ENCODE data around the gene SLC1A3.

SLC1A3 gene

GRCh38 chr5:36683821-36684434, 77.5 kb downstream of the SLC1A3 start:
- DNase-seq (ENCODE audit: low read depth, low spot score) = no peak

- DNase-seq (ENCODE audit: low read depth, low spot score) = no peak
Measured at GRCh38 chr5:36685631-36686288, 79.4 kb downstream of the SLC1A3 start.

DNA sequence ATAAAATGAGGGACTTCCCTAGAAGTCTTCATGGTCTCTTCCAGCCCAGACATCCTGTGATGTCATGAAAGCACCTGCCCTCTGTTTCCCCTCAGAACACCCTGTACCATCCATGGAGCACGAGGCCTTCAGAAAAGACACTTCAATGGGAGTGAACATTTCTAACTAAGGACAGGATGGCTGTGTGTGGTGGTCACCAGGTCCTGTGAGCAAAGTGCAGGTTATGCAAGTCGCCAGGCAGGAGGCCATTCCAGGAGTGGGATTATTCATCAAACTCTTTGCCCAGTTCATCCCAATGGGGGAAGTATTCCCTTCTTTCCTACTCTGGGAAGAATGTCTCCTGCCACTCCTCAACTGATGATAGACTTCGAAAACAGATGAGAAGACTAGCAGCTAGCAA, 80.5 kb downstream of the SLC1A3 start:
- no peak for DNase-seq (ENCODE audit: low read depth, low spot score)

GRCh38 chr5:36688722-36689121, 82.3 kb downstream of the SLC1A3 start:
- DNase-seq (ENCODE audit: low read depth, low spot score) = peak; percentile 15

- no peak for DNase-seq (ENCODE audit: low read depth, low spot score)
Measured at GRCh38 chr5:36689225-36689624, 82.8 kb downstream of the SLC1A3 start.

DNA sequence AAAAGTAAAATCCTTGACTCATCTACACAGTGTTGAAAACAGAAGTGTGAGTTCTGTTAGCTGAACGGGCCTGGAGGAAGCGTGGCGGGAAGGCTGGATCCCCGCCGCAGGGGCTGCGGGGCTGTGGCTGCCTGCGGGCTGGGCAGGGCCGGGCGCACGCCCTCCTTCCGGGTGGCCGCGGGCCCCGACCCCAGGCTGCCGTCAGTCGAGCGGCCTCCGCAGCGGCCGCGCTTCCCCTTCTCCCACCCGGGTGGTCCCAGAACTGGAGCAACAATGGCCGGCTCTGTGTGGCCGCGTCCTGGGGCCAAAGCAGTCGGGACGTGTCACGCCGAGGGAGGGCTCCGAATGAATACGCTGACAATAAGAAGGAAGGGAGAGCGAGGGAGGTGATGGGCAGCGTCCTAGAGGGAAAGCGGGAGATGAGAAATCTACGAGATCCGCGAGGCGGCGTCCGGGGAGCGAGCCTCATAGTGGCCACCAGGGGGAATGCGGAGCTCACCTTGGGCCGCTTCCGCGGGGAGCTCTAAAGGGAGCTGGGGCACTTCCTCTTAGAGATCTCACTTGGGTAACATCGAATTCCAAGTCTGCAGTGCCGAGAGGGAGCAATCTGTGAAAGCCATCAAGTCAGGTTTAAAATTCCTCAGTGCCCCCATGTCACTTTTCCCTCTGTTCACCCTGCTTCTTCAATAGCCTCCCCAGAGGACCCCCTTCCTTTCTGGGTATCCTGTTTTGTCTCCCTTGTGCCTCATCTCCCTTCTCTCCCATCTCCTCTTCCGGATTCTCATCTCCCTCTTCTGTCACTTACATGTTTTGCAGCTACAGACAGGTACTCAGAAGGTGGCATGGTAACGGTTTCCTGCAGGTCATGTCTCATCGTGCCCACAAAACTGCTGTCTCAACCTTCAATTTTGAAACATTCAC, 83.9 kb downstream of the SLC1A3 start:
- peak; percentile 94 for DNase-seq (ENCODE audit: low read depth, low spot score)

DNA sequence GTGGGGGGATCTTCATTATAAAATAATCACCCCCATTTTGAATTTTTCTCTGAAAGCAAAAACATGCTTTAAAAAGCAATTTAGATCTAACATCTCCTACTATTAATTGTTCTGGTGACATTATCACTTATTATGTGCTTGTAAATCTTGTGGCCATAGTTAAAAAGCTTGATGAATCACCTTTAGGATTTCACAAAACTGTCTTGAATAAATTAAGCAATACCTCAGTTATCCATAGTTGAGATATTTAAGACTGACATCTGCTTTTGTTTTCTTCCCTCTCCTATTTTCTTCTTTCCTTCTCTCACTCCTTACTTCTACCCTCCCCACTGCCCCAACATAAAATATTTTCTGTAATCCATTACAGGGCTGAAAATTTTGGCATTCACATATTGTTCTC, 84.8 kb downstream of the SLC1A3 start:
- no peak for DNase-seq (ENCODE audit: low read depth, low spot score)

DNA sequence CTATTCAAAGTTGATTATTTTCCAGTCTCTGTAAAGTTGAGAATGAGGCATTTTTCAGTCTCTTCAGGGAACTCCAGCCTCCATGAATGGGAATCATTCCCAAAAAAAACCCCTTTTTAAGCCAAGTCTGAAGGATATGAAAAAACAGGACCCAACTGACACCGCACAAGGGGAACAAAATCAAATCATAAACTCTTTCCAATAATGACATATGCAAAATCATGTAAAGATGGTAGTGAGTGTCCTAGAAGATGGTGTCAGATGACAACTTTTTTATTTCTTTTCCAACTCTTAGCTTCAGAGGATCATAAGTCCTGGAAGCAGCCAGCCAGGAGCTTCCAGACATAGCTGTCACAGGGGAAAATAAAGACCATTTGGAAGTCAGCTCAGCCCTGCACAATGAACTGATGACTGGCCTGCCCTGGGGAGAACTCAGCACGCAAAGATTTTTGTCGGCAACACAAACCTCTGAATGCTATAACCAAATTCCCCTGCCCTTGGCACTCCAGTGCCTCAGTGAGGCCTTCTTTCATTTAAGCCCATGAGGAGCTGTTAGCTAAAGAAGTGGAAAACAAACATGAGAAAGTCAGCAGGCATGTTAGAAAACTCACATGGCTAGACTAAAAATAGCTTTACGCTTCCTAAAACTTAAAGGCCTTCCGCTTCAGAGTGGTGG, 85.4 kb downstream of the SLC1A3 start:
- peak; percentile 40 for DNase-seq (ENCODE audit: low read depth, low spot score)

DNA sequence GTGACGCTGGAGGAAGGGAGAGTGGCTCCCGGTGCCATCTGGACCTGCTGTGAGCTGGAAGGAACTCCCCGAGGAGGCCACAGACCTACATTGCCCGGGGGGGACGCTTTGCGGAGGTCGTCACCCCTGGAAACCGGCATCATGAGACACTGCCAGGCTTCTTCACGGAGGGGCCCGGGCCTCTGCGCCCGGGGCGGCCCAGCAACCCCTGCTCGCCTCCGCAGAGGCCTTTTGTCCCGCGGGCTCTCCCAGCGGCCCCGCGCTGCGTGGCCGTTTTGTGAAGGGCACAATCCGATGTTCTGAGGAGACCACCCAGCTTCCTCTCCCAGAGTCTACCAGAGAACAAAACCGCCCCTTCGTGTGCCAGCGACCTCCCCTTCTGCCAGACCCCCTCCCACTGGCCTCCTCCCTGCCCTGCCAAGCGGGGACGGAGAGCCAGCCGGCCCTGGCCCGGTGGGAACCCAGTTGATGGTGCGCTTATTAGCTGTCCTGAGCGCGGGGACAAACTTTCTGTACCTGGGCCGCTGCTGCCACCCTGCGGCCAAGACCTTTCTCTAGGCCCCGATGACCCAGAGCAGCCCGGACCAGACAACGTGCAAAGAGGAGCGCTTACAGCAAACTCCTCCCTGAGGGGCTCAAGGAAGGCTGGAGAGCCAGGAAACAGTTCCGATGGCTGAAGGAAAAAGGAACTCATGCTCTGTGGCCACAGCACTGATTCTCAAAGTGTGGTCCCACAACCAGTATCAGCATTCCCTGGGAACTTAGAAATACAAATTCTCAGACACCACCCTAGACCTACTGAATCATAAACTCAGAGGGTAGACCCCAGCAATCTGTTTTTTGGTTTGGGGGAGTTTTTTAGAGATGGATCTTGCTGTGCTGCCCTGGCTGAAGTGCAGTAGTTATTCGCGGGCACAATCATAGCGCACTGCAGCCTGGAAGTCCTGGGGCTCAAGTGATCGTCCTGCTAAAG, 86.7 kb downstream of the SLC1A3 start:
- peak; percentile 96 for DNase-seq (ENCODE audit: low read depth, low spot score)

DNA sequence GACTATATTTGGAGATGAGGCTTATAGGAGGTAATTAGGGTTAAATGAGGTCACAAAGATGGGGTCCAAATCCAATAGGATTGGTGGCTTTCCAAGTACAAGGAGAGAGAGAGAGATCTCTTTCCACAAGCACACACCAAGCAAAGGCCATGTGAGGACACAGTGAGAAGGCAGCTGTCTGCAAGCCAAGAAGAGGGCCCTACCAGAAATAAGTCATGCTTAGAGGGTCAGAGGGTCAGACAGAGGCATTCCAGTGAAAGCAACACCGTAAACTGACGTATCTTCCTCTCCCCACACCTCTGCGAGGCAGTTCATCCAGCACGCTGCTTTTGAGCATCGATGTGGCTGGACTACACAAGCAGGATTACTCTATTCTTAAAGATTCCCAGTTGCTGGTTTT, 87.9 kb downstream of the SLC1A3 start:
- DNase-seq (ENCODE audit: low read depth, low spot score) = no peak

- DNase-seq (ENCODE audit: low read depth, low spot score) = peak; percentile 65
Measured at GRCh38 chr5:36696059-36696673, 89.8 kb downstream of the SLC1A3 start.

DNA sequence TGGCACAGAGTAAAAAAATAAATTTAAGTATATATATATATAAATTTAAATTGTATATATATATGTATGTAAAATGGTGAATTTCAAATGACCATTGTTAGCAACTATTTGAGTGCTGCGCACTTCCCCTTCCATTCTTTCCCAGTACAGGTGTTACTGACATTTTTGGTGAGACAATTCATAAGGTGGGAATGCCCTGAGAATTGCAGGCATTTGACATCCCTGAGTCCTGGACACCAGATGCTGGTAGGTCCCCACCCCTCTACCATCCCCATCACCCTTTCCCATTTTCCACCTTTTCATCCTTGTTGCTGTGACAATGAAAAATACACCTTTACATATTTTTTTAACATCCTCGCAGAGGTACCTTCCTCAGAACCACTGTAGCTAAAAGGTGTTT, 91.6 kb downstream of the SLC1A3 start:
- no peak for DNase-seq (ENCODE audit: low read depth, low spot score)

DNA sequence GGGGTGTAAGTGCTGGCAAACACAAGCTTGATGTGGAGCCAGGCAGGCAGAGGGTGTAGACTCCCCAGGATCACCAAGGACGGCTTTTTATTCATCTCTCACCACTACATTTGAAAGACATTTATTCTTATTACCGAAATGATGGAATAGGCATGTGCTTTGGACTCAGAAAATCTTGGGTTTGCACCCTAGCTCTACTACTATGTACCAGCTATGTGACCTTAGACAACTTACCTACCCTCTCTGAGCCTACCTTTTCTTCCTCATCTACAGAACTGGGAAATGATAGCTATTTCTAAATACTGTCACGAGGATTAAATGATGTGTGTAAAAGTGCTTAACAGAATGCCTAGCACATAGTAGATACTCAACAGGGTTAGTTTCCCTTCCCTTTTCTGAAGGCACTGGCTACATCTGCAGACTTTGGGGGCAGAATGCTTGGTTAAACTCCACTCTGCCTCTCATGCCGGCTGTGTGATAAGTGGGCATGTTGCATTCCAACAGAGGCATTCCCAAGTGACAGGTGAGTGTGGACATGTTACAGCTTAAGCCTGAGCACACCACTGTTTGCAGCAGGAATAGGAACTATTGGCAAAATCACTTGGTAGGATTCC, 94.8 kb downstream of the SLC1A3 start:
- peak; percentile 23 for DNase-seq (ENCODE audit: low read depth, low spot score)

GRCh38 chr5:36703245-36703860, 96.9 kb downstream of the SLC1A3 start:
- no peak for DNase-seq (ENCODE audit: low read depth, low spot score)

GRCh38 chr5:36704131-36704530, 97.7 kb downstream of the SLC1A3 start:
- DNase-seq (ENCODE audit: low read depth, low spot score) = no peak

GRCh38 chr5:36705055-36705454, 98.6 kb downstream of the SLC1A3 start:
- DNase-seq (ENCODE audit: low read depth, low spot score) = peak; percentile 21

DNA sequence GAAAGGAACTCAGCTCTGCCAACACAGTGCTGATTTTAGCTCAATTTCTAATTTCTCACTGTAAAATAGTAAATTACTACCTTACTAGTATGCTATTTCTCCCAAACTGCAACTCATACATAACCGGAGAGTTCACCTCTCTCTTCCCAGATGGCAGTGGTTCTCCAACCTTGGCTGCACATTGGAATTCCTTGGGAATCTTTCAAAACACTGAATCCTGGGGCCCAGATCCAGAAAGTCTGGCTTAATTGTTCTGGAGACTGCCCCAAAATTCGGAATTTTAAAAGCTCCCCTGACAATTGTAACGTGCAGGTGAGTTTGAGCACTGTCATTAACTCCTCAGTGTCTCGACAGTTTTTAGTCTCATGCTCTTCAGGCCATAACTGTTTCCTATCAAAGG, 100.3 kb downstream of the SLC1A3 start:
- no peak for DNase-seq (ENCODE audit: low read depth, low spot score)

GRCh38 chr5:36708996-36709395, 102.6 kb downstream of the SLC1A3 start:
- no peak for DNase-seq (ENCODE audit: low read depth, low spot score)

GRCh38 chr5:36710039-36710438, 103.6 kb downstream of the SLC1A3 start:
- DNase-seq (ENCODE audit: low read depth, low spot score) = no peak

Measured in ELF-1 (cell line).